SK-N-MC (cell line): Measurements from ENCODE around the gene KCNG2.

Experiments used
- DNase-seq: peaks from one replicate; pipeline ENCODE4 v3.0.0-alpha.2; 2011; ENCODE audit warnings: low read depth, low spot score
- H3K27ac ChIP-seq: fragments of 200-600 bp; sonication (generic); 2 replicates; pipeline ENCODE4 v1.5.1; 2016; ENCODE audit warnings: mixed run types
- H3K36me3 ChIP-seq: fragments of 200-600 bp; sonication (generic); 2 replicates; pipeline ENCODE4 v1.6.1; 2017; ENCODE audit warnings: antibody characterized with exemption, low read length, mixed read lengths; ENCODE audit not compliant: insufficient read depth
- H3K4me3 ChIP-seq: fragments of 200-600 bp; sonication (generic); 2 replicates; pipeline ENCODE4 v1.5.1; 2016
- H3K9ac ChIP-seq: fragments of 200-600 bp; sonication (generic); 2 replicates; pipeline ENCODE4 v1.8.0; 2017; ENCODE audit warnings: mixed run types, mixed read lengths; ENCODE audit not compliant: insufficient read length
- H3K9me3 ChIP-seq: fragments of 200-600 bp; sonication (generic); 2 replicates; pipeline ENCODE4 v1.6.1; 2017; ENCODE audit warnings: low read depth, mild to moderate bottlenecking, antibody characterized with exemption, low read length, moderate library complexity, mixed read lengths
- EZH2 ChIP-seq: fragments of 200-600 bp; sonication (generic); IDR thresholded peaks from one replicate; pipeline ENCODE4 v1.6.1; 2017; ENCODE audit warnings: antibody characterized with exemption
- FOXP2 ChIP-seq: optimal IDR thresholded peaks from 2 replicates; pipeline ENCODE3; 2011; ENCODE audit warnings: mild to moderate bottlenecking, moderate library complexity; ENCODE audit not compliant: insufficient read depth; ENCODE audit errors: extremely low read length, control extremely low read depth
- POLR2AphosphoS5 ChIP-seq: IDR thresholded peaks from 2 replicates; pipeline ENCODE4 v1.6.1; 2012; ENCODE audit warnings: mild to moderate bottlenecking, low read depth, low read length, borderline replicate concordance

KCNG2 gene

GRCh38 chr18:79817607-79817998 lies 19.9 kb downstream of the KCNG2 start:
- Histone ChIP-seq H3K36me3 (no peaks in the 10 kb centered on the region), H3K9me3 (no peaks in the 10 kb centered on the region), H3K27ac (no peak overlapping the region), H3K4me3 (no peak overlapping the region), H3K9ac (no peak overlapping the region)
- TF ChIP-seq POLR2AphosphoS5 (no peak), FOXP2 (no peak), EZH2 (no peak)
- DNase-seq: no peak

- Histone ChIP-seq H3K27ac (no peak overlapping the region), H3K4me3 (no peak overlapping the region), H3K9me3 (no peaks in the 10 kb centered on the region), H3K9ac (no peak overlapping the region), H3K36me3 (no peaks in the 10 kb centered on the region)
- DNase-seq: no peak
- TF ChIP-seq FOXP2 (no peak), POLR2AphosphoS5 (no peak), EZH2 (no peak)
Measured at GRCh38 chr18:79818036-79818435, 20.3 kb downstream of the KCNG2 start.

- no peak for DNase-seq
- no peak for TF ChIP-seq FOXP2
- TF ChIP-seq POLR2AphosphoS5: no peak
- no peak for TF ChIP-seq EZH2
- Histone ChIP-seq H3K27ac (no peak overlapping the region), H3K36me3 (no peaks in the 10 kb centered on the region), H3K9ac (no peak overlapping the region), H3K9me3 (no peaks in the 10 kb centered on the region), H3K4me3 (no peak overlapping the region)
Measured at GRCh38 chr18:79818631-79819030, 20.9 kb downstream of the KCNG2 start.

- Histone ChIP-seq H3K27ac (no peak overlapping the region), H3K36me3 (no peaks in the 10 kb centered on the region), H3K9ac (no peak overlapping the region), H3K9me3 (no peaks in the 10 kb centered on the region), H3K4me3 (no peak overlapping the region)
- DNase-seq: no peak
- TF ChIP-seq FOXP2: no peak
- no peak for TF ChIP-seq EZH2
- no peak for TF ChIP-seq POLR2AphosphoS5
Measured at GRCh38 chr18:79819064-79819967, 21.6 kb downstream of the KCNG2 start.

- no peak for DNase-seq
- Histone ChIP-seq H3K27ac (no peak overlapping the region), H3K9ac (no peak overlapping the region)
Measured at GRCh38 chr18:79819968-79820351, 22.2 kb downstream of the KCNG2 start.

GRCh38 chr18:79823120-79823519 lies 25.4 kb downstream of the KCNG2 start:
- Histone ChIP-seq H3K9ac (no peak overlapping the region), H3K9me3 (no peaks in the 10 kb centered on the region), H3K4me3 (no peak overlapping the region), H3K36me3 (no peaks in the 10 kb centered on the region), H3K27ac (no peak overlapping the region)
- no peak for TF ChIP-seq EZH2
- no peak for TF ChIP-seq FOXP2
- no peak for TF ChIP-seq POLR2AphosphoS5
- no peak for DNase-seq

More at GRCh38 chr18:79819968-79820351, 22.2 kb downstream of the KCNG2 start:
- no peak for TF ChIP-seq POLR2AphosphoS5
- TF ChIP-seq FOXP2: no peak
- no peak for TF ChIP-seq EZH2
- Histone ChIP-seq H3K9me3 (no peaks in the 10 kb centered on the region), H3K36me3 (no peaks in the 10 kb centered on the region), H3K4me3 (no peak overlapping the region)

GRCh38 chr18:79825913-79826312 lies 28.2 kb downstream of the KCNG2 start:
- H3K9me3 ChIP-seq: no peaks in the 10 kb centered on the region
- TF ChIP-seq POLR2AphosphoS5 (no peak), EZH2 (no peak), FOXP2 (no peak)
- no peak for DNase-seq
- H3K27ac ChIP-seq: no peak overlapping the region
- H3K9ac ChIP-seq: no peak overlapping the region
- no peaks in the 10 kb centered on the region for H3K36me3 ChIP-seq
- H3K4me3 ChIP-seq: no peak overlapping the region

- Histone ChIP-seq H3K36me3 (no peaks in the 10 kb centered on the region), H3K27ac (no peak overlapping the region), H3K4me3 (no peak overlapping the region), H3K9me3 (no peaks in the 10 kb centered on the region), H3K9ac (no peak overlapping the region)
- DNase-seq: no peak
- TF ChIP-seq FOXP2: no peak
- TF ChIP-seq POLR2AphosphoS5: no peak
- no peak for TF ChIP-seq EZH2
Measured at GRCh38 chr18:79826966-79827365, 29.2 kb downstream of the KCNG2 start.
